Prostate gland (tissue), 2 donors: Measurements from ENCODE around the gene MRPL34. TPM values are rescaled to one million over a fixed set of nuclear protein-coding genes. Genes with fewer than 3 reads are reported as not detected.

Source experiments
- DNase-seq: peaks from one replicate; pipeline ENCODE4 v3.0.0-alpha.2; 2019; ENCODE audit warnings: low spot score
- H3K27ac ChIP-seq, 2 donors: fragments of 200-600 bp; sonication (generic); 2 replicates each; pipeline ENCODE4 v1.5.1; 2017 to 2019
- H3K27me3 ChIP-seq: fragments of 200-600 bp; sonication (generic); replicated peaks from 2 replicates; pipeline ENCODE4 v1.5.1; 2019; ENCODE audit not compliant: insufficient read depth
- H3K36me3 ChIP-seq, 2 donors: fragments of 200-600 bp; sonication (generic); 1 replicate in 1 of 2; 2 replicates in 1 of 2; pipeline versions ENCODE4 v1.5.1 to v1.8.1; 2017 to 2019
- H3K4me1 ChIP-seq: fragments of 200-600 bp; sonication (generic); replicated peaks from 2 replicates; pipeline ENCODE4 v1.5.1; 2019
- H3K4me3 ChIP-seq, 2 donors: fragments of 200-600 bp; sonication (generic); 2 replicates each; pipeline ENCODE4 v1.5.1; 2017 to 2019
- H3K9me3 ChIP-seq: fragments of 200-600 bp; sonication (generic); 2 replicates; pipeline ENCODE4 v1.5.1; 2017
- CTCF ChIP-seq, 4 experiments: fragments of 200-600 bp in 2 of 4; fragments of 450-650 bp in 2 of 4; sonication (generic) in 2 of 4; IDR thresholded peaks; 1 replicate in 3 of 4; 2 replicates in 1 of 4; pipeline ENCODE4 v1.5.1; 2016 to 2019; ENCODE audit warnings: antibody characterized with exemption in 4 of 4, mild to moderate bottlenecking in 2 of 4, moderate library complexity in 2 of 4
- POLR2A ChIP-seq: fragments of 450-650 bp; IDR thresholded peaks from one replicate; pipeline ENCODE4 v1.6.1; 2016; ENCODE audit warnings: antibody characterized with exemption, mild to moderate bottlenecking
- POLR2AphosphoS5 ChIP-seq: sonication (generic); formaldehyde crosslinking; IDR thresholded peaks from one replicate; pipeline ENCODE4 v1.6.1; 2017; ENCODE audit warnings: antibody characterized with exemption
- WGBS: methylation state at CpG from one replicate; pipeline ENCODE4 v1.1.5; 2018; 5-methylcytosine and 5-hydroxymethylcytosine counted together
- intact Hi-C: fragments of 100-400 bp; cut with DNase I; formaldehyde crosslinking; loops from one replicate; pipeline ENCODE4 v1.14.2; 2022
- total RNA-seq, 2 donors: library from RNA; depleted of rRNA; stranded (reverse); fragments of >200 nt; gene quantifications; one replicate each; pipeline ENCODE4 v1.1.0, GENCODE V29; 2016

MRPL34 gene
- total RNA-seq, 2 donors from 2014 or later, result 157 to 169 TPM

DNA sequence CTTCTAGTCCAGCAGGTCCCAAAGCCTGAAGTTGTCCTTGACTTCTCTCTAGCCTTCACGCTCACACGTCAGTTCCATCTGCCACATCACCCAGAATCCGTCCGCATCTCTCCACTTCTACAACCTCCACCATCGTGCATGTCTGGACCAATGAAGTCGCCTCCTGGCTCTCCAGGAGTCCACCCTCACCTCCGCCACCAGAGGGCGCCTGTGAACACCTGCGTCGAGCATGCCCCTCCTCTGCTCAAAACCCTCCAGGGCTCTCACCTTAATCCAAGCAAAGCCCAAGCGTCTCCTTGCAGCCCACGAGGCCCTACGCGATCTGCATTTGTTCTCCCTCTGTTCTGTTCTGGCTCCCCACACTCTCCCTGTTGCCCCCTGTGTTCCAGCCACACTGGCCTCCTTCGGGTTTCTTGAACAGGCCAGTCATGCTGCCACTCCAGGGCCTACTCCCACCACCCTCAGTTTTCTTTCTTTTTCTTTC is 44.8 kb upstream of the MRPL34 start:
- peak; percentile 67 for DNase-seq
- 14% methylated on average over 15 of the region's 15 CpGs for WGBS
- TF ChIP-seq POLR2A, result no peak
- TF ChIP-seq POLR2AphosphoS5, result peak; percentile 61
- peak; percentile 75 to 85 (median 81) for TF ChIP-seq CTCF (IDR thresholded peaks at IDR 0.05)
- no peaks in the 10 kb centered on the region for H3K9me3 ChIP-seq
- H3K27ac ChIP-seq, result no peak overlapping the region
- no peak overlapping the region for H3K4me3 ChIP-seq
- intact Hi-C loops, result no loop called here
- no peaks in the 10 kb centered on the region for H3K4me1 ChIP-seq
- no peaks in the 10 kb centered on the region for H3K27me3 ChIP-seq
- H3K36me3 ChIP-seq, result no peaks in the 10 kb centered on the region

DNA sequence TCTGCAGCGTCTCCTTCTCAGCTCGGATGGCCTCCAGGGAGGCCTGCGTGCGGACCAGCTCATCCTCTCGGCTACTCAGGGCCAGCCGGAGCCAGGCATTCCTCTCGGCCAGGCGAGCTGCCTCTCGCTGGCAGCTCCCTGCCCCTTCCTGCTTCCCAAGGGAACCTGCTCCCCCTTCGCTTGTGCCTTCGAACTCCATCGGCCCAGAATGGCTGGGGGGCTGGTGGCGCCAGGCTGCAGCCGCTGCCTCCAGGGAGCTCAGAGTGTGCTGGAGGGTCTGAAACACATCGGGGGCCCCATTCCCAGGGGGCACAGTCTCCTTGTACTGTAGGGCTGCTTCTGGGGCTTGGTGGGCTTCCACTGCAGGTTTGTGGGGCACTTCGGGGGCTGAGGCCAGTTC is 43.1 kb upstream of the MRPL34 start:
- intact Hi-C loops, result no loop called here
- no peak for DNase-seq
- H3K4me1 ChIP-seq, result no peaks in the 10 kb centered on the region
- no peak for TF ChIP-seq POLR2AphosphoS5
- no peak for TF ChIP-seq POLR2A
- no peak for TF ChIP-seq CTCF (IDR thresholded peaks at IDR 0.05)
- no peaks in the 10 kb centered on the region for H3K27me3 ChIP-seq
- H3K4me3 ChIP-seq, result no peak overlapping the region
- no peaks in the 10 kb centered on the region for H3K36me3 ChIP-seq
- H3K9me3 ChIP-seq, result no peaks in the 10 kb centered on the region
- 82% methylated on average over 16 of the region's 16 CpGs for WGBS
- H3K27ac ChIP-seq, result no peak overlapping the region

GRCh38 chr19:17263712-17264640 is 41.7 kb upstream of the MRPL34 start:
- H3K27ac ChIP-seq, result peak overlapping the region in 1 of 2 donors; percentile 8
- intact Hi-C loops, result no loop called here
- no peak for DNase-seq
- no peak overlapping the region for H3K4me3 ChIP-seq
- no peak for TF ChIP-seq POLR2A
- no peak for TF ChIP-seq CTCF (IDR thresholded peaks at IDR 0.05)
- TF ChIP-seq POLR2AphosphoS5, result no peak
- no peaks in the 10 kb centered on the region for H3K36me3 ChIP-seq
- H3K27me3 ChIP-seq, result no peaks in the 10 kb centered on the region
- no peaks in the 10 kb centered on the region for H3K4me1 ChIP-seq
- 86% methylated on average over 23 of the region's 23 CpGs for WGBS
- H3K9me3 ChIP-seq, result no peaks in the 10 kb centered on the region

DNA sequence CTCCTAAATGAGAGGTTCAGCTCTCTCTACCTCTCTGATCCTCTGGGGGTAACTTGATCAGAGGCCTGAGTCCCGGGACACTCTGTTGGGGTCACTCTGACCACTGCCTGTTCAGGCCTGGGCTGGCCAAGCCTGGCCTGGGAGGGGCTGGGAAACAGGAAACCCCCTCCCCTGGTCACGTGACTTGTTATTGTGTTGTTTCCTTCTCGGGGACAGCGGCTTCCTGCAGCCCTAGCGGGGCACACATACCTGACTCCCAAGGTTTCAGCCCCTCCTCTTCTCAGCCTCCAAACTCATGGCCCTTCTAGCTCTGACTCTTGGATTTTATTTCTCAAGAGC is 41.1 kb upstream of the MRPL34 start, which contains the start of gene USHBP1:
Gene USHBP1, minus strand, starts transcription at position 105 of the 339 bp plus-strand sequence. CDS start 446 bp downstream, outside the sequence.
- peak within 1 kb of the TSS in 1 of 2 donors; percentile 8 for H3K27ac ChIP-seq
- no peak for DNase-seq
- no peaks in the 10 kb centered on the region for H3K4me1 ChIP-seq
- H3K36me3 ChIP-seq, result no peaks in the 10 kb centered on the region
- TF ChIP-seq CTCF (IDR thresholded peaks at IDR 0.05) (no peak), POLR2AphosphoS5 (peak; percentile 26), POLR2A (no peak)
- H3K4me3 ChIP-seq, result no peak within 1 kb of the TSS
- H3K27me3 ChIP-seq, result no peaks in the 10 kb centered on the region
- no peaks in the 10 kb centered on the region for H3K9me3 ChIP-seq
- intact Hi-C loops, result no loop called here
- WGBS, result 35% methylated on average over 5 of the region's 5 CpGs
